ENCODE results near the gene GPA33. TPM values are rescaled to one million over a fixed set of nuclear protein-coding genes. Genes with fewer than 3 reads are reported as not detected.

The GPA33 gene
- total RNA-seq, 1 donor from 2014 or later, result not detected

DNA sequence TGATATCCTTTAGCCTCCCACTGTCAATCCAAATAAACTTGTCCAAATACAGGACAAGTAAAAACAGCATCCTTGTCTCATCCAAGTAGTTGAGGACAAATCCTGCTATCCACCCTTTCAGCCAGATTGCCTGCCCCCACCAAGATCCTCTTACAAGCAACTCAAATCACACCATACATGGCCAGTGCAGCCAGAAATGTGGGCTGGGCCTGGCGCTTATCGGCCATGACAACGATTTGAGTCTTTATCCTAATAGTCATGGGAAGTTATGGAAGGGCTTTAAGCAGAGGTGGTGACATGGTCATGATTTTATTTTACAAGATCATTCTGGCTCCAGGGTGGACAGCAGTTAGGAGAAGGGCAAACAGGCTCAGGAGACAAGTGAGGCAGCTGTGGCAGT lies 6.3 kb downstream of the GPA33 start:
- H3K4me3 Mint-ChIP-seq (ENCODE audit: unreplicated experiment), result no peak overlapping the region
- H3K4me1 Mint-ChIP-seq (ENCODE audit: unreplicated experiment), result no peaks in the 10 kb centered on the region
- DNase-seq (ENCODE audit: extremely low spot score, unreplicated experiment), result no peak
- TF ChIP-seq, protein P1, sequence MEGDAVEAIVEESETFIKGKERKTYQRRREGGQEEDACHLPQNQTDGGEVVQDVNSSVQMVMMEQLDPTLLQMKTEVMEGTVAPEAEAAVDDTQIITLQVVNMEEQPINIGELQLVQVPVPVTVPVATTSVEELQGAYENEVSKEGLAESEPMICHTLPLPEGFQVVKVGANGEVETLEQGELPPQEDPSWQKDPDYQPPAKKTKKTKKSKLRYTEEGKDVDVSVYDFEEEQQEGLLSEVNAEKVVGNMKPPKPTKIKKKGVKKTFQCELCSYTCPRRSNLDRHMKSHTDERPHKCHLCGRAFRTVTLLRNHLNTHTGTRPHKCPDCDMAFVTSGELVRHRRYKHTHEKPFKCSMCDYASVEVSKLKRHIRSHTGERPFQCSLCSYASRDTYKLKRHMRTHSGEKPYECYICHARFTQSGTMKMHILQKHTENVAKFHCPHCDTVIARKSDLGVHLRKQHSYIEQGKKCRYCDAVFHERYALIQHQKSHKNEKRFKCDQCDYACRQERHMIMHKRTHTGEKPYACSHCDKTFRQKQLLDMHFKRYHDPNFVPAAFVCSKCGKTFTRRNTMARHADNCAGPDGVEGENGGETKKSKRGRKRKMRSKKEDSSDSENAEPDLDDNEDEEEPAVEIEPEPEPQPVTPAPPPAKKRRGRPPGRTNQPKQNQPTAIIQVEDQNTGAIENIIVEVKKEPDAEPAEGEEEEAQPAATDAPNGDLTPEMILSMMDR (IDR thresholded peaks at IDR 0.05), result no peak
- no peak overlapping the region for H3K27ac Mint-ChIP-seq (ENCODE audit: unreplicated experiment)
- peaks cover 35% of the 10 kb centered on the region for H3K27me3 Mint-ChIP-seq (ENCODE audit: unreplicated experiment)
- no peaks in the 10 kb centered on the region for H3K36me3 Mint-ChIP-seq (ENCODE audit: unreplicated experiment)
- H3K9me3 Mint-ChIP-seq (ENCODE audit: unreplicated experiment), result no peaks in the 10 kb centered on the region

DNA sequence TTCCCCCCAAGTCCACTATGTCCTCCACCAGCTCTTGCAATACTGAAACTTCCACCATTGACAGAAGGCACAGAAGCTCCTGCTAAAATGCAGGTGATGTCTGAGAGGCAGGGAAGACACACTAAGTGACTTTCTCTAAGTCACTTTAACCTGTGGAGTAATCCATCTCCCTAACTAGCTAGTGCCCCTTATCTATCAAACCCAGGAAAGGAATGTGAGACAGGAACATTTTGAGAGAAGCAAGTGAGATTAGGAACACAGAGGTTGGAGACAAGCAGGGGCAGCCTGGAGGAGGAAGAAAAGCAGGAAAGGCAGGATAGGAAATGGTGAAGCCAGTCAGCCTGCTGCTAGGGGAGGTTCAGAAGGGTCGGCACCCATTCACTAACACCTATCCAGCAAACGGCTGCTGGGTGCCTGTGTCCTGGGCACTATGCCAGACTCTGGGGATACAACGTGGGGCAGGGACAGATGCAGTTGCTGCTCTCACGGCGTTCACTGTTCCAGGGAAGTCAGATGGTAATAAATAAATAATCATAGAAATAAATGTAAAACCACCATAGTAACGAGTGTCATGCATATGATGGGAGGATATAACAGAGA lies 7.0 kb downstream of the GPA33 start:
- Mint-ChIP-seq H3K9me3 (ENCODE audit: unreplicated experiment) (no peaks in the 10 kb centered on the region), H3K27me3 (ENCODE audit: unreplicated experiment) (peaks cover 42% of the 10 kb centered on the region), H3K4me1 (ENCODE audit: unreplicated experiment) (no peaks in the 10 kb centered on the region), H3K4me3 (ENCODE audit: unreplicated experiment) (no peak overlapping the region), H3K27ac (ENCODE audit: unreplicated experiment) (no peak overlapping the region), H3K36me3 (ENCODE audit: unreplicated experiment) (no peaks in the 10 kb centered on the region)
- TF ChIP-seq, protein P1 (IDR thresholded peaks at IDR 0.05), result no peak
- no peak for DNase-seq (ENCODE audit: extremely low spot score, unreplicated experiment)

DNA sequence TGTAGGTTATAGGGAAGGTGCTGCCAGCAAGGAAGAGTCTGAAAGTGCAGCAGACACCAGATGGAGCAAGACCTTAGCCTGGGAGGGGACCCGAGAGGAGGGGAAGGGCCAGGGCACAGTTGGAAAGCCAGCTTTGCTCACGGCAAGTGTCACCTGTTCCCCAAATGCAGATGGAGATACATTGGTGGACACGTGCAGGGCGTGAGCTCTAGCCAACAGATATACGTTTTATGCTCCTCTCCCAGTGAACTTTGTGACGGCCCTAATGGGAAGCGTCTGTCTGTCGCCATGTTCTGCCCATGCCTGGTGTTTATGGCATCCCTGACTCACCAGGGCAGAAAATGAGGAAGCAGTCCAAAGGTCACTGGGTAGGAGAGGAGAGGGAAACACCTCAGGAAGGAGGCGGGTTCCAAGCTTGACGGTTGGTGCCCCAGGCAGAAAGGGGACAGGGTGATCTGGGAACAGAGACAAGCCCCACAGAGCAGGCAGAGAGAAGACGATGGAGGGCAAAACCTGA lies 7.6 kb downstream of the GPA33 start:
- Mint-ChIP-seq H3K27ac (ENCODE audit: unreplicated experiment) (no peak overlapping the region), H3K36me3 (ENCODE audit: unreplicated experiment) (no peaks in the 10 kb centered on the region), H3K9me3 (ENCODE audit: unreplicated experiment) (no peaks in the 10 kb centered on the region), H3K27me3 (ENCODE audit: unreplicated experiment) (peaks cover 48% of the 10 kb centered on the region), H3K4me1 (ENCODE audit: unreplicated experiment) (no peaks in the 10 kb centered on the region), H3K4me3 (ENCODE audit: unreplicated experiment) (no peak overlapping the region)
- TF ChIP-seq, protein P1 (IDR thresholded peaks at IDR 0.05), result no peak
- no peak for DNase-seq (ENCODE audit: extremely low spot score, unreplicated experiment)

DNA sequence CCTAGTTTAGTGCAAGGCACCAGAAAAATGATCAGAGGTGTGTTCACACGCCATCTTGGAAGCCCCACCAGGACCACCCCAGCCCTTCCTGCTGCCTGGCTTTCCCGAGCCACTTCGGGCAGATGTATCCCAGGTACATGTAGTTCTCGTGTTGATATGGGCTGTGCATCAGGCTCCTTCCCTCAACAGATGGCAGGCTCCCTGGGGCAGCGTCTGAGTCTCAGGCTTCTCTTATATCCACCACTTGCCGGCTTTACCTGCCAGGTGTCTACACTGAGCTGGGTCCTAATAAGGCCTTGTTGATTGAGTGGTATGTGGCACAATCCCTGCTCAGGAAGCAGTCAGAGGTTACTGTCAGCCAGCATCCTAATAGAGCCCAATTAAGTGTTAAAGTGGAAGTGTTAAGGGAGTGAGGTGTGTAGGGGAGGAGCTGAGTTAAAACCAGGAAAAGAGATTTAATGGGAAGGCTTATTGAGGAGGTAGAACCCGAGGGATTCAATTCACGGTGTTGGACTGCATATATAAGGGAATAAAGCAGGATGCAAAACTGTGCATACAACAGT lies 8.5 kb downstream of the GPA33 start:
- H3K27me3 Mint-ChIP-seq (ENCODE audit: unreplicated experiment), result peaks cover 52% of the 10 kb centered on the region
- H3K27ac Mint-ChIP-seq (ENCODE audit: unreplicated experiment), result no peak overlapping the region
- TF ChIP-seq, protein P1 (IDR thresholded peaks at IDR 0.05), result no peak
- H3K4me3 Mint-ChIP-seq (ENCODE audit: unreplicated experiment), result no peak overlapping the region
- DNase-seq (ENCODE audit: extremely low spot score, unreplicated experiment), result no peak
- no peaks in the 10 kb centered on the region for H3K4me1 Mint-ChIP-seq (ENCODE audit: unreplicated experiment)
- H3K9me3 Mint-ChIP-seq (ENCODE audit: unreplicated experiment), result no peaks in the 10 kb centered on the region
- H3K36me3 Mint-ChIP-seq (ENCODE audit: unreplicated experiment), result no peaks in the 10 kb centered on the region

DNA sequence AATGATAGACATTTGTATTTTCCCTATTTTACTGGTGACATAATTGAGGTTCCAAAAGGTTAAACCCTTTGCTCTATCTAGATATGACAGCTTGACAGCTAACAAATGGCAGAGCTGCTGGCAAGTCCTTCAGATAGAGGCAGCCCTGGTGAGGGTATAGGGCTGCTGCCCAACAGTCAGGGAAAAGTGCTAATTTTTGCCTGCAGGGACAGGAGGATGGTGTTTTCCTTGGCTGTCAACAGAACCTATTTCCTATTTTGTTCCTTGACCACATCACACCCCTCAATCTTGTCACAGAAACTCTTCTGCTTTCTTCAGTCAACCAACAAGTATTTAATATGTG lies 12.3 kb downstream of the GPA33 start:
- TF ChIP-seq, protein P1 (IDR thresholded peaks at IDR 0.05), result no peak
- peaks cover 60% of the 10 kb centered on the region for H3K27me3 Mint-ChIP-seq (ENCODE audit: unreplicated experiment)
- H3K4me1 Mint-ChIP-seq (ENCODE audit: unreplicated experiment), result no peaks in the 10 kb centered on the region
- H3K27ac Mint-ChIP-seq (ENCODE audit: unreplicated experiment), result no peak overlapping the region
- H3K36me3 Mint-ChIP-seq (ENCODE audit: unreplicated experiment), result no peaks in the 10 kb centered on the region
- no peaks in the 10 kb centered on the region for H3K9me3 Mint-ChIP-seq (ENCODE audit: unreplicated experiment)
- no peak overlapping the region for H3K4me3 Mint-ChIP-seq (ENCODE audit: unreplicated experiment)
- no peak for DNase-seq (ENCODE audit: extremely low spot score, unreplicated experiment)

All from osteocyte (in vitro differentiated cells).